HG03439 (cell line): ENCODE data around the gene AQP12A.
"Not testable (repeated sequence)": the region's sequence is repeated elsewhere in the genome, so short reads cannot be mapped to it uniquely, and the experiment has no call there.

Experiments used
- ATAC-seq: cut with Tn5 transposase; IDR thresholded peaks from one replicate; pipeline ENCODE4 v1.9.1; 2021; ENCODE audit warnings: mild to moderate bottlenecking, moderate library complexity; ENCODE audit not compliant: unreplicated experiment

The AQP12A gene

DNA sequence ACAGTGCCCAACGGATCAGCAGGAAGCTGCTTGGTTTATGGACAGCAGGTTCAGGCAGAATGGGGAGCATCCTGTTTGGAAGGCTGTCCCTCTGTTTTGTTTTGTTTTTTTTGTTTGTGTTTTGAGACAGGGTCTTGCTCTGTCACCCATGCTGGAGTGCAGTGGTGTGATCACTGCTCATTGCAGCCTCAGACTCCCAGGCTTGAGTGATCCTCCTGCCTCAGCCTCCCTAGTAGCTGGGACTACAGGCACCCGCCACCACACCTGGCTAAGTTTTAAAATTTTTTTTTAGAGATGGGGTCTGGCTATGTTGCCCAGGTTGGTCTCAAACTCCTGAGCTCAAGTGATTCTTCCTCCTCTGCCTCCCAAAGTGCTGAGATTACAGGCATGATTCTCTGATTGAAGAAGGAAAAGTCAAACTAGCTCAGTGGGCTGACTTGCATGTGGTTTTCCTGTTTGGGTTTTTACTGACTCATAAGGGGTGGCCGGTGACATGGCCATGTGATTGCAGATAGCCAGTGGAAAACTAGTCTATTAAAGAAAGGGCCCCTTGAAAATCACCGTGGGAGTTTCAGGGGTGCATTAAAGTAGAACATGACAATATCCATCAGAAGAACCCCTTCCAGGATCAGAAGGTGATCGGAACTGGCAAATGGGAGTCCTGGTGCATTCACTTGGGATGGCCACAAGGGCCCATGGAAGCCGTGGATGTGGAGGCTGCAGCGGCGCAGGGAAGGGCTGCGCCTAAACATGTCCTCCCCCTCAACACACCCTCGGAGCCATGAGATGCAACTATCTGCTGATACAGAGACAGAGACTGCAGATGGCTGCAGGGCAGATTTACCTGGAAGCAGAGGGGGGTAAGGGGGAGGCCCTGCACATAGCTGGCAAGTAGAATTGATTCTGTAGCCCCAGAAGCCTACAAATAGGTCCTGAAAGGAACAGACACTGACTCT, 35.5 kb upstream of the AQP12A start:
- ATAC-seq, result no peak

DNA sequence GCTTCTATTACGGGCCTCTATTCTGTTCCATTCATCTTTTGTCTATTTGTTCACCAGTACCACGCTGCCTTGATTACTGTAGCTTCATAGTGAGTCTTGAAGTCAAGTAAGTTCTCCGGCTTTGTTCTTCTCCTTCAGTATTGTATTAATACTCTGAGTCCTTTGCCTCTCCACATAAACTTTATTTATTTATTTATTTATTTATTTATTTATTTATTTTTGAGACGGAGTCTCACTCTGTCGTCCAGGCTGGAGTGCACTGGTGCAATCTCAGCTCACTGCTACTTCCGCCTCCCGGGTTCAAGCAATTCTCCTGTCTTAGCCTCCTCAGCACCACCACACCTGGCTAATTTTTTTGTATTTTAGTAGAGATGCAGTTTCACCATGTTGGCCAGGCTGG, 31.8 kb upstream of the AQP12A start:
- not testable (repeated sequence) for ATAC-seq

DNA sequence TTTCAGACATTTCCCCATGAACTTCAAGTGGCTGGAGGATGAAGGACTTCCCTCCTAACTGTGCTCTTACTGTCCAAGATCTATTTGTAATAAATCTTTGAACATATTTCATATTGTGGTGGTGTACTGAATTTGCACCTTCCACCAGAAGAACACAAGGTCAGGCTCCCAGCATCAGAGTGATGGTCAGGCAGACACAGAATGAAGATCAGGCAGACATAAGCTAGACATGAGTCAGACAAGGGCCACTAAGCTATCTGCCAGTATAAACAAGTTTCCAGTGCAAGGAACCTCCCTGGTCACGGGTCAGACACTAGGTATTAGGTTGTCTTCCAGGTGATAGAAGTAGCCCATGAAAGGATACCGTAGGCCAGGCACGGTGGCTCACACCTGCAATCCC, 29.0 kb upstream of the AQP12A start:
- ATAC-seq, result no peak

DNA sequence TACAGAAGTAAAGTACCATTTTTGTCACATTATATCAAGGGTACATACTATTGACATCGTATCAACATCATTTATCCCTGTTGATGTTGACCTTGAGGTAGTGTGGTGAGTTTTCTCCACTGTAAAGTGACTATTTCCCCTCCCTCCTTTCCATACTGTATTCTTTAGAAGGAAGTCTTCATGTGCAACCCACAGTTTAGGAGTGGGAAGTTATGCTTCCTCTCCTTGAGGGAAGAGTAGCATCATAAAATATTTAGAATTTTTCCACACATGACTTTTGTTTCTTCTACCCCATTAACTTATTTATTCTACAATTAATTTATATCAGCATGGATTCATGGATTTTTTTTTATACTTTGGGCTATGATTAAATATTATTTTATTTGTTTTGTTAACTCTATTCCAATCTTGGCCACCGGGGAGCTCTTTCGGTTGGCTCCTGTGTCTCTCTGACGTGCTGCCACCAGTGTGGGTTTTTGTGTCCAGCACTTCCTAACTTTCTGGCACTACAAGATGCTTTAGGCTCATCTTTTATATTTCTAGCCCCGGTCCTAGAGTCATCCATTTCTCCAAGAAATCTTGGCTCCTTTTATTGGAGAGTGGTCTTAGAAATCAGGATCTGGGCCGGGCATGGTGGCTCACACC, 28.0 kb upstream of the AQP12A start:
- ATAC-seq, result no peak

DNA sequence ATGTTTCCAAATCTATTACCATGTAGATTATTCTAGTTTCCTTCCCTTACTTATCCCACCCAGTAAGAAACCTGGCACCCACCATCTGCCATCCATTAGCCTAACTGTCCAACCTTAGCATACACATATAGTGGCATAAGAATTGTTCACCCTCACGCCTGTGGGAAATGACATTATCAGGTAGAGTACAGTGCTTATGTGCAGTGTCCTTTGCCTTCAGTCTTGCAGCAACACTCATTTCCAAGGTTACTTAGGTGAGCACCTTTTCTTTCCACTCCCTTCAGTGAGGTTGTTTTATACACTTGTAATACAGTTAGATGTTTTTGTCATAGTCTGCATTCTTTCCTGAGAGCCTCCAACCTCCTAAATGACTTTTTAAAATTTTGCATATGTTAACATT, 27.0 kb upstream of the AQP12A start:
- ATAC-seq, result no peak

DNA sequence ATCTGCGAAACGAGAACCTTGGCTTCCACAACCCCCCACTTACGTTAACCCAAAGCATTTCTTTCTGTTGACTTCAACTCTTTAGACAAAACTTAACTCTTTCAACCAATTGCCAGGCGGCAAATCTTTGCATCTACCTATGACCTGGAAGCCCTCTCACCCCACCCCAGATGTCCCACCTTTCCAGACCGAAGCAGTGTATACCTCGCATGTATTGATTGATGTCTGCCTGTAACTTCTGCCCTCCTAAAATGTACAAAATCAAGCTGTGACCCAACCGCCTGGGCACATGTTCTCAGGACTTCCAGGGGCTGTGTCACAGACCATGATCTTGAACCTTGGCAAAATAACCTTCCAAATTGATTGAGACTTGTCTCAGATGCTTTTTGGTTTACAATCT, 21.3 kb upstream of the AQP12A start:
- ATAC-seq, result no peak

DNA sequence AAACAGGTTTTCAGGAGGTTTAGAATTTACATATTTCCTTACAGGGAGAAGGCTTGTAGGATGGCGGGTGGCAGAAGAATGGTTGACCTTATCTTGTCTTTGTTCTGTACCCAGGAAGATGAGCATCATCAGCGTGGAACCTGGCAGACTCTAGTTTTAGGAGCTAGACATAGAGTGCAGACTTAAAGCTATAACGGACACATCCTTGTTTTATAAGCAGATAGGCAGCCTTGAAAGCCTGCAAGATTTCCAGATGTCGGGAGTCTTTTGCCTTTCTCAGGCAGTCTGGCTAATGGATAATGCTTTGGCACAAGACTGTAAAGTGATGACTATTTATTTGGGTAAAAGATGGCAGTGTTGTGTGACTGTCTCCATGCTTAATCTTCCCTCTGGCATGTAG, 20.7 kb upstream of the AQP12A start:
- no peak for ATAC-seq

DNA sequence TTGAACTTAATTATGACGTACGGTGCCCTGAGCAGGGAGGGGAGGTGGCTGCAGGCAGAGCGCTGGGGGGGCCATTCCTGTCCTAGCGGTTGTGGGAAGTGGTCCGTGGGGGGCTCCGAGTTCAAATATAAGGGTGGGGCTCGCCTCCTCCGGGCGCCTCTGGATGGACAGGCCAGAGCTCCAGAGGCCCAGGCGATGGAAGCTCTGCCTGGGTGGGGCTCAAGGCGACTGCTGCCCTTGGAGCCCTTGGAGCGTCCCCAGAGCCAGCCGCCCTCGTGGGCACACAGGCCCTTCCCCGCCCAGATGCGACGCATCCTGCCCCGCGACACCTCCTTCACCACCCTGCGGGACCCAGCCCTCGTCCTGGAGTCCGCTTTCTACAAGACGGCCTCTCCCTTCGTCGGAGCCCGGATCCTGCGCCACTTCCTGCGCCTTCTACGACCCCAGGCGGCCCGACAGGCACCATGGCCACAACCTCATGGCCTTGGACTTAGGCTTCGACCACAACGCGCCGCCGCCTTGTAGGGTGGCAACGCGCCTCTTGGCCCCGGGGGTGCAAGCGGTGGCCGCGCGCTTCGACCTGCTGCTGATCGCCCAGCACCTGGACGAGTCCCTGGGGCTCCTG, 19.5 kb upstream of the AQP12A start:
- ATAC-seq, result no peak

DNA sequence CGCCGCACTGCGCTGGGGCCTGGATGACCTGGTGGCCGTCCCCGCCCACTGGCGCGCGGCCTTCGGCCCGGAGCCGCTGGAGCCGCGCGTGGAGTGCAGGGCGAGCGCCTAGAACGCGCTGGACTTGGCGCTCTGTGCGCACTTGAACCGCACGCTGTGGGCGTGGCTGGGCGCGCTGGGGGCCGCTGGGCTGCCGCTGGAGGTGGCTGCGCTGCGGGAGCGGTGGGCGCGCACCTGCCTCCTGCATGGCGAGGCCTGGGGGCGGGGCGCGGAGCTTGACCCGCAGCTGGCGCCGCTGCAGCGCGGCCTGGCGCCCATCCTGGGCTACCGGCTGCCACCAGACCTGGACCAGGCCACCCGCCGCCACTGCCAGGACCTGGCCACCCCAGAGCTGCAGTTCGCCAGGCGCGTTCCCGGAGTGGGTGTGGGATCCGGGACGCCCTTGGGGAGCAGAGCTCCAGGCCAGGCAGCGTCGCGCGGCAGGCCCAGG, 18.9 kb upstream of the AQP12A start:
- no peak for ATAC-seq

DNA sequence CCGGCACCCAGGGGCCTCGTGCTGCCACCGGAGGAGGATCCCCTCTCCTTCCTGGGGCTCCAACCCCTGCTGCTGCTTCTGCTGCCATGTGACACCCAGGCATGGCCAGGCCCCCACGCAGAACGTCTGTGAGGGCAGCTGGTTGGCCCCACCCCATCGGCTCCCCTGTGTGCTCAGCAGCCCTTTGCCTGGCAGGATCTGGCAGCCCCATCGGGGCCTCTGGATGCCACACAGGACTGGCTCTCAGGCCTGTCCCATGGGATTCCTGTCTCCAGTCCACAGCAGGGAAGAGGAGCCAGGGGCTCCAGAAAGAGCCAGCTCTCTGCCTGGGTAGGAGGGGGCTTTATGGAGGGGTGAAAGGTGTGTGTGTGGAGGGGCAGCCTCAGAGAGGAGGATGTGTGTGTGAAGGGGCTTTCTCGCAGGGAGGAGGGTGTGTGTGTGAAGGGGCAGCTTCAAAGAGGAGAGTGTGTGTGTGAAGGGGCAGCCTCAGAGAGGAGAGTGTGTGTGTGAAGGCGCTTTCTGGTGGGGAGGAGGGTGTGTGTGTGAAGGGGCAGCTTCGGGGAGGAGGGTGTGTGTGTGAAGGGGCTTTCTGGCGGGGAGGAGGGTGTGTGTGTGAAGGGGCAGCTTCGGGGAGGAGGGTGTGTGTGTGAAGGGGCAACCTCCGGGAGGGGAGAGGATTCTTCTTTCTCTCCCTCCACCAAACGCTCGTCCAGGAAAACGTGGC, 17.0 kb upstream of the AQP12A start:
- ATAC-seq, result not testable (repeated sequence)

DNA sequence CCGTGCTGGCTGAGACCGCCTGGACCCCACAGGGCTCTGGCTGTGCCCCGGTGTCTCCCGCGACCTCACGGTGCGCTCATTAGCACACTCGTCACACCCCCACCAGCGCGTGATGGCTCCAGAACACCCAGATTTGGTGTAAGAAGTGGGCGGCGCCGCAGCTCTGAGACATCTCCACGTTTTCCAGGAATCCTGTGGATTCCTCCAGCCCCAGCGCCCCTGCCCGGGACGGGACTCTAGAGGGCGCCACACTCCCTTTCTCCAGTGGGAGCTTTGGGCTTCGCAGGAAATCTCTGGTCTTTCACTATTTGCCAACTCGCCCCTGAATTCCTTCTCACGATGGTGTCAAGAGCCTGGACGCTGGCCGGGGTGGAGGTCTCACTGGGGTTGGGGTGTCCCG, 16.3 kb upstream of the AQP12A start:
- not testable (repeated sequence) for ATAC-seq

DNA sequence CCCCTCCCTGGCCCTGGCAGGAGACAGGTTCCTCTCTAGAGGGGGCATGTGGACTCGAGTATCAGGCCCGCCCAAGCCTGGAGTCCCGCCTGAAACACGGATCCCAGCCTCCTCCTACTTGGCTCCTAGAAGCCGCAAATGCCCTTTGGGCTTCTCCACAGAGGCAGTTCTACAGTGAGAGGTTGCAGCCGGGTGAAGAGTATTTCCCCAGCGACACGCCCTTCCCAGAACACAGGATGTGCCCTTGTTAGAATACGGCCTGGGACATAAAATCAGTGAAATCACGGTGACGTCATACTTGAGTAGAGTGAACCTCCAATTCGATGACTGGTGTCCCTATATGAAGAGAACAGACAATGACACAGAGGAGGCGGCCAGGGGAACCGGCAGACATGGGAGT, 13.6 kb upstream of the AQP12A start:
- not testable (repeated sequence) for ATAC-seq

DNA sequence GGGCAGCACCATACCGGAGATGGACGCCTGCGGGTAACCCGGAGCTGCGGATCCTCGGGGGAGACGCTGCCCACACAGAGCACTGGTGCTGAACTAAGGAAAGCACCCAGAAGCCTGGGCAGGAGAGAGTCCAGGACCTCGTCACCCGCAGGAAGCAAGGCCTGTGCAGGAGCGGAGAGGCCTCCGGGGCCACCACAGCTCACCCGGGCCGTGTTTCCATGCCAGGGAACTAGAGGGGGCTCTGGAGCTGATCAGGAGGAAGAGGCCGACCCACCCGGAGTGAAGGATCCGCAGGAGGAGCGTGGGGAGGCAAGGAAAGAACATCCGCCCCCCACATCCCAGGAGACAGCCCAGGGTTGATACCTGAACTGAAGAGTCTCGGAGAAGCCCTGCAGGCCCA, 12.8 kb upstream of the AQP12A start:
- ATAC-seq, result not testable (repeated sequence)

DNA sequence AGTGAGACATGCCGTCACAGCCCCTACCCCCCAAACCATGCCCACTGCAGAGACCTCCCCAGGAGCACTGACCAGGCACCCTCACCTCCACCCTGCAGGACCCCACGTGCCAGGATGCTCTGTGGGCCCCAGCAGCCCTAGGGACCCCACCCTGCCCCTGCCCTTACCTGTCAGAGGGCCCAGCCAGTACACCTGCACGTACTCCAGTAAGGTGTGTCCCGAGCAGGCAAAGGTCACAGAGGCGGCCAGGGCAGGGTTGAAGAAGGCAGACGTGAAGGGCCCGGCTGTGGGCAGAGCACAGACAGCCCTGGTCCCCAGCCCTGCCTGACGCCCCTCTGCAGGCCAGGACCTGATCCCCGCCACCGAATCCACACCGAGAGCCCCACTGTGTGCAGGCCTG, 11.5 kb upstream of the AQP12A start:
- ATAC-seq, result not testable (repeated sequence)

DNA sequence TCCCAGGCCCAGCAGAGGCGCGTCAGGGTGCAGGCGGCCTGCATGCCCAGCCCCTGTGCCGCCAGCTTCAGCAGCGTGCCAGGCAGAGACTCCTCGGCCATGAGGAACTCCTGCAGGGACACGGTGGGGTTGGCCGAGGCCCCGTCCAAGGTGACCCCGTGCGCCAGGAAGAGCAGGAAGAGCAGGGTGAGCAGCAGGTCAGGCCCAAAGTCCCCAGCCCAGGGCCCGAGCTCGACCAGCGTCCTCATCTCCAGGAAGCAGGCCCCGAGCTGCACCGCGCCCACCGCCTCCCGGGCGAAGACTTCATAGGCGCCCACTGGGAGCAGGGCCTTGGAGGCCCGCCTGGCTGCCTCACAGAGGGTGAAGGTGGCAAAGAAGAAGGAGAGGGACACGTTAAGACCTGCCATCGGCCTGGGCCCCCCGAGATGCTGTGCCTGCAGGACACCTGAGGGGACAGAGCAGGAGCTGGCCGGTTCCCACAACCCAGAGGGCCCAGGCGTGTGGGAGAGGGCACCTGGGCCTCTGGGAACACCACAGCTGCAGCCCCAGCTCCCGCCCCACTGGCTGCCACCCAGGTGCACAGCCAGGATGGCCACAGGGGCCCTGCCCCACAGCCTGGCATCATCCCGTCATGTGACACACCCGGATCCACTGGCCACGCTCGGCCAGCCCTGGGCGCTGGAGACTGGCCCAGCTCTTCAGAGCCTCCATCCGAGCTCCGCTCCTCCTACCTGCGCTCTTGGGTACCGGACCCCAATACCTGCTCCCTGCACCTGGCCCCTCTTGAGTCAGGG, 9.0 kb upstream of the AQP12A start, which contains the start of gene AQP12B:
Gene AQP12B, minus strand, starts transcription at position 455 of the 794 bp plus-strand sequence. Its CDS starts 48 bp downstream, at position 407.
- not testable (repeated sequence) for ATAC-seq

DNA sequence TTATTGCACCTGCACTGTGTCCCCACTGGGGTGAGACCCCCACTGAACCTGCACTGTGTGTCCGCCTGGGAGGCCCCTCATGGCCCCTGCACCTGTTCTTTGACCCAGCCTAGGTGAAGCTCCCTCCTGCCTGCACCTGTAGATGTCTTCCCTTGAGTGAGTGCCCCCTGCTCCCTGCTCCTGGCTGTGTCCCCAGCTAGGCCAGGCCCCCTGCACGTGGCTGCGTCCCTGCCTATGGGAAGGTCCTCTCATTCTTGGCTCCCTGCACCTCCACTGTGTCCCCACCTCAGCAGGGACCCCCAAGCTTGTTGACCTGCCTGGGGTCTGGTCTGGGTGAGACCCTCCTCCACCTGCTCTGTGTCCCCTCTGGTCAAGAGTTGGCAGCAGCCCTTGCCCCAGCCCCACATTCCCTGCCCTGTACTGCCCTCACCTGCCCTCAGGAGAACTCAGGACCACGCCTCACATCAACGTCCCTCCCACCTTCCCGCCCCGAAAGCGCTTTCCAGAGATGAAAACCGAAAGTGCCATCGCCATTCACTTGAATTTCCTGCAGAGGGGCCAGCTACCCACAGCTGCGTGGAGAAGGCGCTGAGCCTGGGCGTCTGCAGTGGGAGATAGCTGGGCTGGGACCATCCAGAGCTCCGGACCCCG, 8.2 kb upstream of the AQP12A start:
- not testable (repeated sequence) for ATAC-seq

DNA sequence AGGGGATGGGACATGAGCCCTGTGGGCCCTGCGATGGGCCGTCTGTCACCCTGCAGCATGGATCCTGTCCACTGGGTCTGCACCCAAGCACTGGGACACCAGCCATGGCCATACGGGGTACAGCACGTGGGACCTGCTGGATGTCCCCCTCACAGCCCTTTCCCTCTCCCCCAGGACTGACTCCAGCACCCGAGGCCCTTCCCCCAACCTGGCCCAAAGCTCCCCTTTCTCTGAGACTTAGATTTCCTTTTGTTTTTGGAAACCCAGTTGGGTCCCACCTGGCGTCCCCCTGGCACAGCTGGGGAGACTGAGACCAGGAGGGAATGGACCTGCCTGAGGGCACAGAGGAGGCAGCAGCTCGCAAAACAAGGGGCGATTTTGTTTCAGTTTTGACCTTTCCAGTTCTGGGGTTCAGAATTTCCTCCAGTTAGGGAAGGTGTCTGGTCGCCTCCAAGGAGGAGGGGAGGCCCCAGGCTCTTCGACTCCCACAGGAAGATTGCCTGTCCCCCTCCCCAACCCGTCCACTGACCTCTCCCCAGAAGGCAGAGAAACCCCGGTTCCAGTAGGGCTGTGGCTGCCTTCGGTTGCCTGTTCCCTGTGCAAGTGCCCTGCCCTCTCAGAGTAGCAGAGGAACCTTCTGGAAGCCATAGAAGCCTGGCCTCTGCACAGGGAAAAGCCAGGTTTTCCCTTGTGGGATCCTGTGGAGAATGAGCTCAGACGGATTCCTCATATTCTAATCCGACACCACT, 7.5 kb upstream of the AQP12A start:
- not testable (repeated sequence) for ATAC-seq

DNA sequence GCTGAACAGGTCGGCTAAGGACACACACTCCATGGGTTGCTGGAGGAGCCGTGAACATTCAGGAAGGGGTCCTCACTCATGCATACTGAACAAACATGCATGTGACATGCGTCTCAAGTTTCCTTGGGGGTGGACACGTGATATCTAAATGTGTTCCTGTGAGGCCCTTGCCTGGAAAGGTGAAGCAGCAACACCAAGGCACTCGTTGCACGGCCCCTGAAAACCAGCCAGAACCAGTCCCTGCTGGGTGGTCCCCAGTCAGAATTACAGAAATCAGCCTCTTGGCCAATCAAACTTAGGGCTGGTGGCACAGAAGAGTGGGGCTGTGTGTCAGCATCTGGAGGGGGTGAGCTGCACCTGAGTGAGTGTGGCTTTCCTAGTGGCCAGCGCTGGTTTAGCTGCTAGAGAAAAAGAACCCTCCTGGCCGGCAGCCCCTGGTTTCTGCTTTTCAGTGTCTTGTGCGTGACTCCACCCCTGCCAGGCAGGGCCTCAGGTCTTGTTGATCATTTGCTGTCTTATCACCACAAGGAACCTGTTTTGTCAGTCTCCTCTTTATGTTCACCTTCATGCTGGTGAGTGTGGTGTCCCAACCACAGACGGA, 5.8 kb upstream of the AQP12A start:
- no peak for ATAC-seq
